SKM-1 treated with dmso at 0.1 percent for 144 hours (cell line): ENCODE data around the gene TMEM131L.
"Not testable (repeated sequence)": the region's sequence is repeated elsewhere in the genome, so short reads cannot be mapped to it uniquely, and the experiment has no call there.

Experiments
- DNase-seq: peaks from one replicate; lab custom pipeline; 2025; ENCODE audit not compliant: unreplicated experiment; lab: John Stamatoyannopoulos, UW

TMEM131L gene

DNA sequence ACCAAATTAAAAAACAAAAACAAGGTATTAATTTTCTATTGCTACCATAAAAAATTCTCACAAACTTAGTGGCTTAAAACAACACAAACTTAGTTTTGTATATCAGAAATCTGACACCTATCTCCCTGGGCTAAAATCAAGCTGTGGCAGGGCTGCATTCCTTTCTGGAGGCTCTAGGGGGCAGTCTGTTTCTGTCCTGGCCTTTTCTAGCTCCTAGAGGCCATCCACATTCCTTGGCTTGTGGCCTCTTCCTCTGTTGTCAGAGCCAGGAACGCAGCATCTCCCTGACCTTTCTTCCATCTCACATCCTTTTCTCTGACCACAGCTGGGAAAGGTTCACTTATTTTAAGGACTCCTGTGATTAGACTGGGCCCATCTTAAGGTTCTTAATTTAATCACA lies 179.0 kb downstream of the TMEM131L start:
- no peak for DNase-seq

GRCh38 chr4:153646261-153646660 lies 180.1 kb downstream of the TMEM131L start:
- DNase-seq: no peak

GRCh38 chr4:153646978-153647377 lies 180.8 kb downstream of the TMEM131L start:
- DNase-seq: no peak

DNA sequence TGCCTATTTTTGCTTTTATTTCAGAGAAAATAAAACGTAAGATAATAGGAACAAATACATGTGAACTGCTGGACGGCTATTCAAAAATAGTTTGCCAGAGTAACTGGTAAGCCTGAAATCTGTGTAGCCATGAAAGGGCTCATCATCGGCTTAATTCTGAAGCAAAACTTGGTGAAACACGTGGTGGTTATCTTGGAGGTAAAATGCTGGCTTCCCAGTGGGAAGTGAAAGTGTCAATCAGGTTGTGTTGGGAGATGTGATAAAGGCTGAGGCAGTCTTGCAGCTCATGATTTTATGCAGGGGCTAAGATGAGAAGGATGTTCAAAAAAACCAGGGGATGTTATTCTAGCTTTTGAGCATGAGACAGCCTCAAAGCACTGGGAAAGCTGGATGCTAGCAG lies 181.8 kb downstream of the TMEM131L start:
- no peak for DNase-seq

- no peak for DNase-seq
Measured at GRCh38 chr4:153649572-153649991, 183.4 kb downstream of the TMEM131L start.

DNA sequence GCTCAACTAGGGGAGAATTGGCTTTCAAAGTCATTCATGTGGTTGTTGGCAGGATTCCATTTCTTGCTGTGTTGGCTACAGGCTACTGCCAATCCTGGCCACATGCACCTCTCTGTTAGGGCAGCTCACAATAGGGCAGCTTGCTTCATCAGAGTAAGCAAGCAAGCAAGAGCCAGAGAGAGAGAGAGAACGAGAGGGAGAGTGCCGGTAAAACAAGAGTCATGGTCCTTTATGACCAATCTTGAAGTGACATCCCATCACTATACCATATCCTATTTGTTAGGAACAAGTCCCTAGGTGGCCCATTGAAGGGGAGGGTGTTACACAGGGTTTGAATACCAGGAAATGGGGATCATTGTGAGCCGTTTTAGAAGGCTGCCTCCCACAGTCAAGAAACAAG lies 185.0 kb downstream of the TMEM131L start:
- peak; percentile 53 for DNase-seq

DNA sequence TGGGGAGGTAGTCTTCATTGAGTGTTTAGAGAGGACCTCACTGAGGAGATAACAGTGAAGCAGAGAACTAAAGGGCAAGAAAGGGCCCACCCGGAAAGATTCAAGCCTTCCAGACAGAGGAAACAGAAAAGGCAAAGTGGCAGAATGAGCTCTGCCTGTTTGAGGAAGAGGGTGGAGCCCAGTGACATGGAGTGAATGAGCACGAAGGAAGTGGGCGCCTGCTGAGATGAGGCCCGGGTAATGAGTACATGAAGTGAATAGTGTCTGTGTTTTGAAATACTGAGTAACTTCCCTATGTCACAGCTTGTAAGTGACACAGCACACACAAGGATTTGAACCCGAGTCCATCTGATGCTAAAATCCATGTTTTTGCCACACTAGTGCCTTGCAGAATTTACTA lies 185.4 kb downstream of the TMEM131L start:
- DNase-seq: peak; percentile 99

GRCh38 chr4:153652051-153652784 lies 186.1 kb downstream of the TMEM131L start:
- DNase-seq: peak; percentile 88

GRCh38 chr4:153655002-153655541 lies 188.9 kb downstream of the TMEM131L start:
- DNase-seq: no peak

- no peak for DNase-seq
Measured at GRCh38 chr4:153655928-153656327, 189.8 kb downstream of the TMEM131L start.

GRCh38 chr4:153661215-153661822 lies 195.2 kb downstream of the TMEM131L start:
- peak; percentile 93 for DNase-seq

GRCh38 chr4:153661908-153662307 lies 195.7 kb downstream of the TMEM131L start:
- DNase-seq: no peak

DNA sequence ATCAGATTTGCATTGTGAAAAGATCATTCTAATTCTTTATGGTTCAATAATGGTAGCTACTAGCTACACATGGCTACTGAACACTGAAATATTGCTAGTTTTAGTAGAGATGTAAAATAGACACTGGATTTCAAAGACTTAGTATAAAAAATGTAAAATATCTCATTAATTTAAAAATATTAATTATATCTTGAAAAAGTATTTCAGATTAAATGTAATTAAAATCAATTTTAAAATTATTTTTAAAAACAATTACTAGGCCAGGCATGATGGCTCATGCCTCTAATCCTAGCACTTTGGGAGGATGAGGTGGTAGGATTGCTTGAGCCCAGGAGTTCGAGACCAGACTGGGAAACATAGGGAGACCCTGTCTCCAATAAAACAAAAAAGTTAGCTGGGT lies 197.5 kb downstream of the TMEM131L start:
- DNase-seq: no peak

DNA sequence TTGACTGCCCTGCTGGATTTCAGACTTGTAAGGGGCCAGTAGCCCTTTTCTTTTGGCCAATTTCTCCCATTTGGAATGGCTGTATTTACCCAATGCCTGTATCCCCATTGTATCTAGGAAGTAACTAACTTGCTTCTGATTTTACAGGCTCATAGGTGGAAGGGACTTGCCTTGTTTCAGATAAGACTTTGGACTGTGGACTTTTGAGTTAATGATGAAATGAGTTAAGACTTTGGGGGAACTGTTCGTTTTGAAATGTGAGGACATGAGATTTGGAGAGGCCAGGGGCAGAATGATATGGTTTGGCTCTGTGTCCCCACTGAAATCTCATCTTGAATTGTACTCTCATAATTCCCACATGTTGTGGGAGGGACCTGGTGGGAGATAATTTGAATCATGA lies 200.3 kb downstream of the TMEM131L start:
- not testable (repeated sequence) for DNase-seq

GRCh38 chr4:153668647-153669046 lies 202.5 kb downstream of the TMEM131L start:
- no peak for DNase-seq

DNA sequence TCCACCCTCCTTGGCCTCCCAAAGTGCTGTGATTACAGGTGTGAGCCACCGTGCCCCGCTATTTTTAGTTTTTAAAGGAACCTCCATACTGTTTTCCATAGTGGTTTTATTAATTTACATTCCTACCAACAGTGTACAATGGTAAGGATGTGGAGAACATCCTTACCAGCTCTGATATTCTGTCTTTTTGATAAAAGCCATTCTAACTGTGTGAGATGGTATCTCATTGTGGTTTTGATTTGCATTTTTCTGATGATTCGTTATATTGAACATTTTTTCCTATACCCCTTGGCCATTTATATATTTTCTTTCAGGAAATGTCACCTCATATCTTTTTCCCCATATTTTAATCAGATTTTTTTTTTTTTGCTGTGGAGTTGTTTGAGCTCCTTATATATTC lies 203.7 kb downstream of the TMEM131L start:
- no peak for DNase-seq

GRCh38 chr4:153676486-153676885 lies 210.3 kb downstream of the TMEM131L start:
- no peak for DNase-seq

- DNase-seq: no peak
Measured at GRCh38 chr4:153676984-153677383, 210.8 kb downstream of the TMEM131L start.

- DNase-seq: no peak
Measured at GRCh38 chr4:153679486-153679885, 213.3 kb downstream of the TMEM131L start.

DNA sequence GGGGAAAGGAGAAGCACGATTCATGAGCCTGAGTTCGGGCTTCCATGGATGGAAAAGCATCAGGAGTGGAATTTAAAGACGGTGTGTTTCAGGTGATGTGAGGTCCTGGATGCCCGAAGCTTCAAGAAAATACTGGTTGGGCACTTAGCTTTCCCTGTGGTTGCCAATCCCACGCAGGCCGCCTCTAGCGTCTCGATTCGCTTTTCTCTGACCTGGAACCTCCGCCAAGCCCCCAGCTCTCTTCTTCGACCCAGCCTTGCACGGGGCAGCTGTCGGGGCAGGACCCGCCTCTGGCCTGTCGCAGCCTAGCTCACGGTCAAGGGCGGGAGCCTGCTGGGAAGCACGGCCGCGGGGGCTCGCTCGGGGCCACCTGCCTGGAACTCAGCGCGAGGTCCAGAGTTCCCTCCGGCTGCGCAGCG lies 217.6 kb downstream of the TMEM131L start:
- no peak for DNase-seq

DNA sequence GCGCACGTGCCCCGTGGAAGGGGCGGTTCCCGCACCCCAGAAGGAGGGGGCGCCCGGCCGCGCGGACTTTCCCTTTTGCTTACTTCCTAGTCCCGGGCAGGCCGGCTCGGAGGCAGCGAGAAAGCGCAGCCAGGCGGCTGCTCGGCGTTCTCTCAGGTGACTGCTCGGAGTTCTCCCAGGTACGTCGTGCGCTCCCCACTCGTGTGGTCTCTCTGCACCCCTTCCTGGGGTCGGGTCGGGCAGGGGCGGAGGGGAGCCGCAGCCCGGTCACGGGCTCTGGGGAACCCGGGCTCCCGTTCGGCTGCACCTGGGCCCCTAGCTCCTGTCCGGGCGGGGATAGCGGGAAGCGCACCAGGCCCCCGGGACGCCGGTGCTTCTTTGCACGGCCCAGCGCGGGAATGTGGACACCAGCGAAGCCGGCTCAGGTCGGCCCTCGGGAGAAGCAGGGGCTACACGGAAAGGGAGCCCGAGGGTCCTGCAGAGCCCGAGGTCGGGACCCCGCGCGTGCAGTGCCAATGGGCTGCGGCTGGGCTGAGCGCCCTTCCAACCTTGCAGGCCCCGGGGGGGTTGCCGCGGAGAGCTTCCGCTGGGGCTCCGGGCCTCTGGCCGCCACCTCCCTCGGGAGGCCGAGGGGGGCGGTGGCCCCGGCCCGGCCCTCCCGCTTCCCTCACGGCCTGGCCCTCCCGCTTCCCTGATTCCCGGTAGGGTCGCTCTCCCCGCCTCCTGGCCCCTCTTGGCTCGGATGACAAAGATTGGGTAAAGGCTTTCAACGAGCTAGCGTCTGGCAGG lies 218.2 kb downstream of the TMEM131L start, which contains the start of gene TLR2:
Gene TLR2, plus strand, starts transcription at position 99 of the 789 bp plus-strand sequence. CDS start 18,628 bp downstream, outside the sequence.
- DNase-seq: peak; percentile 52
